HepG2 (cell line): ENCODE results near the gene LRRC40.

Experiments
- ARNT2 ChIP-seq: sonication (generic); formaldehyde crosslinking; IDR thresholded peaks from 2 replicates; pipeline ENCODE4 v1.8.0; 2022; ENCODE audit warnings: mild to moderate bottlenecking, low read depth, missing genetic modification reagents, moderate library complexity
- CEBPB ChIP-seq: IDR thresholded peaks from 2 replicates; pipeline ENCODE4 v1.6.1; 2011; ENCODE audit warnings: low read depth, low read length, improper control_type of control experiment, borderline replicate concordance
- CHCHD3 ChIP-seq: sonication (generic); formaldehyde crosslinking; IDR thresholded peaks from 2 replicates; pipeline ENCODE4 v1.8.0; 2022; ENCODE audit warnings: mild to moderate bottlenecking, missing genetic modification reagents, moderate library complexity
- CTCF ChIP-seq: sonication (generic); formaldehyde crosslinking; IDR thresholded peaks from 2 replicates; pipeline ENCODE4 v1.5.0; 2020; ENCODE audit warnings: mild to moderate bottlenecking, missing genetic modification reagents, moderate library complexity
- FOXA1 ChIP-seq, 2 experiments: fragments of 450-650 bp in 1 of 2; sonication (generic) in 1 of 2; formaldehyde crosslinking in 1 of 2; IDR thresholded peaks; 2 replicates each; pipeline versions ENCODE4 v1.4.0 to v1.6.1; 2016 to 2020; ENCODE audit warnings: missing genetic modification reagents in 1 of 2
- FOXJ3 ChIP-seq: sonication (generic); formaldehyde crosslinking; IDR thresholded peaks from 2 replicates; pipeline ENCODE4 v1.4.0; 2020; ENCODE audit warnings: missing genetic modification reagents, mild to moderate bottlenecking, borderline replicate concordance
- NFIC ChIP-seq: IDR thresholded peaks from 2 replicates; pipeline ENCODE4 v1.6.1; 2012; ENCODE audit warnings: mild to moderate bottlenecking, low read length, inconsistent platforms
- PCBP1 ChIP-seq: fragments of 200-400 bp; formaldehyde crosslinking; IDR thresholded peaks from 2 replicates; pipeline ENCODE4 v1.6.1; 2017; ENCODE audit warnings: mild to moderate bottlenecking, low read depth, low read length, borderline replicate concordance
- SMAD9 ChIP-seq: sonication (generic); formaldehyde crosslinking; IDR thresholded peaks from 2 replicates; pipeline ENCODE4 v1.5.1; 2020; ENCODE audit warnings: mild to moderate bottlenecking, missing genetic modification reagents
- SMC3 ChIP-seq: IDR thresholded peaks from 2 replicates; pipeline ENCODE4 v1.6.1; 2011; ENCODE audit warnings: low read length, improper control_type of control experiment
- STAT5B ChIP-seq: sonication (generic); formaldehyde crosslinking; IDR thresholded peaks from 2 replicates; pipeline ENCODE4 v1.4.0; 2020; ENCODE audit warnings: missing genetic modification reagents
- ZFP36 ChIP-seq: fragments of 150-350 bp; IDR thresholded peaks from 2 replicates; pipeline ENCODE4 v1.6.1; 2018; ENCODE audit warnings: borderline replicate concordance, low read length, low read depth; ENCODE audit not compliant: partially characterized antibody
- ZNF607 ChIP-seq: sonication (generic); formaldehyde crosslinking; IDR thresholded peaks from 2 replicates; pipeline ENCODE4 v1.5.1; 2020; ENCODE audit warnings: missing genetic modification reagents, mild to moderate bottlenecking, borderline replicate concordance
- ZNF749 ChIP-seq: sonication (generic); formaldehyde crosslinking; IDR thresholded peaks from 2 replicates; pipeline ENCODE4 v1.8.0; 2022; ENCODE audit warnings: mild to moderate bottlenecking, missing genetic modification reagents, moderate library complexity, borderline replicate concordance

GRCh38 chr1:70103770-70104169 is 101.6 kb downstream of the LRRC40 start:
- no peak for TF ChIP-seq CTCF (CRISPR knock-in tag)
- TF ChIP-seq CEBPB: peak; percentile 23; the same call in 1 of the 2 replicates
- no peak for TF ChIP-seq ZNF607
- TF ChIP-seq STAT5B (CRISPR knock-in tag): no peak
- TF ChIP-seq FOXJ3 (CRISPR knock-in tag): no peak
- no peak for TF ChIP-seq NFIC
- no peak for TF ChIP-seq ZFP36
- no peak for TF ChIP-seq ARNT2 (CRISPR knock-in tag)
- TF ChIP-seq SMC3: no peak
- TF ChIP-seq FOXA1 (IDR thresholded peaks at IDR 0.05): no peak
- no peak for TF ChIP-seq FOXA1 (CRISPR knock-in tag; IDR thresholded peaks at IDR 0.05)
- no peak for TF ChIP-seq PCBP1
- no peak for TF ChIP-seq ZNF749 (CRISPR knock-in tag)
- no peak for TF ChIP-seq SMAD9
- TF ChIP-seq CHCHD3: no peak
